Panc1 (cell line): Measurements from ENCODE around the gene DCHS2. TPM values are rescaled to one million over a fixed set of nuclear protein-coding genes. Genes with fewer than 3 reads are reported as not detected.

Source experiments
- ATAC-seq: fragments of 200-7000 bp; cut with Tn5 transposase; 2 replicates; pipeline ENCODE4 v1.9.1; 2020; ENCODE audit warnings: mild to moderate bottlenecking, moderate library complexity
- BruUV-seq: library from RNA; stranded (reverse); fragments of 400-500 nt; replicated peaks from 2 replicates; lab custom pipeline; 2021; lab: Mats Ljungman, UMichigan
- CTCF ChIA-PET: fragments of 300-600 bp; sonication (Branson Sonifier 250); formaldehyde crosslinking; loops from one replicate; lab custom pipeline; 2022; ENCODE audit warnings: antibody characterized with exemption; lab: Charles Lee
- POLR2A ChIA-PET: fragments of 300-600 bp; sonication (Branson Sonifier 250); formaldehyde crosslinking; loops from one replicate; lab custom pipeline; 2022; ENCODE audit warnings: antibody characterized with exemption; lab: Charles Lee
- DNase-seq: peaks from one replicate; pipeline ENCODE4 v3.0.0-alpha.2; 2010; ENCODE audit warnings: low read depth, low spot score
- H3K27ac ChIP-seq: 2 replicates; pipeline ENCODE4 v1.5.1; 2011; ENCODE audit warnings: mild to moderate bottlenecking, low read length, inconsistent platforms
- H3K27me3 ChIP-seq: fragments of 200-500 bp; sonication (Bioruptor generic); 2 replicates; pipeline ENCODE4 v1.6.0; 2014; ENCODE audit warnings: low read length, inconsistent platforms; ENCODE audit not compliant: control insufficient read depth, insufficient read depth
- H3K36me3 ChIP-seq: fragments of 200-500 bp; sonication (Bioruptor generic); 2 replicates; pipeline ENCODE4 v1.5.1; 2014; ENCODE audit warnings: inconsistent platforms, mild to moderate bottlenecking, low read length, moderate library complexity; ENCODE audit not compliant: control insufficient read depth, insufficient read depth
- H3K4me1 ChIP-seq: 2 replicates; pipeline ENCODE4 v1.5.1; 2011; ENCODE audit warnings: inconsistent platforms, mild to moderate bottlenecking, low read length, moderate library complexity; ENCODE audit not compliant: control insufficient read depth, insufficient read depth
- H3K4me3 ChIP-seq, 2 experiments: 2 replicates each; pipeline ENCODE4 v1.5.1; 2011 to 2012; ENCODE audit warnings: low read depth in 2 of 2, low read length in 2 of 2, mild to moderate bottlenecking in 2 of 2, inconsistent platforms in 1 of 2, moderate library complexity in 1 of 2
- H3K9me3 ChIP-seq: fragments of 200-500 bp; sonication (Bioruptor generic); 2 replicates; pipeline ENCODE4 v1.5.1; 2014; ENCODE audit warnings: low read depth, mild to moderate bottlenecking, inconsistent platforms, low read length, moderate library complexity; ENCODE audit not compliant: control insufficient read depth, insufficient read depth
- POLR2AphosphoS5 ChIP-seq: IDR thresholded peaks from 2 replicates; pipeline ENCODE4 v1.6.1; 2012; ENCODE audit warnings: mild to moderate bottlenecking, low read depth, low read length, moderate library complexity
- SIN3A ChIP-seq: IDR thresholded peaks from 2 replicates; pipeline ENCODE4 v1.6.1; 2012; ENCODE audit warnings: low read depth, mild to moderate bottlenecking, low read length, moderate library complexity, borderline replicate concordance; ENCODE audit not compliant: insufficient read depth
- TCF7L2 ChIP-seq: IDR thresholded peaks from 2 replicates; pipeline ENCODE4 v1.6.1; 2011; ENCODE audit warnings: mild to moderate bottlenecking, low read depth, low read length, inconsistent platforms
- in situ Hi-C: cut with HindIII; loops from 2 replicates; pipeline ENCODE4 v1.10.0; 2016; ENCODE audit warnings: low sequenced_read_pairs, low pct_unique_long_range_greater_than_20kb
- intact Hi-C: fragments of 100-400 bp; cut with micrococcal nuclease; formaldehyde crosslinking; loops from one replicate; pipeline ENCODE4 v1.10.0; 2022; ENCODE audit not compliant: unreplicated experiment
- total RNA-seq: library from RNA; stranded (reverse); gene quantifications from one replicate; pipeline ENCODE4 v1.2.1, GENCODE V29; 2021; ENCODE audit not compliant: unreplicated experiment
- TF ChIP-seq, protein P1 (sequence below): fragments of 450-650 bp; IDR thresholded peaks from 2 replicates; pipeline ENCODE4 v1.5.1; 2017; ENCODE audit warnings: mild to moderate bottlenecking
- TF ChIP-seq, protein P2 (sequence below), 2 experiments: IDR thresholded peaks; 2 replicates each; pipeline ENCODE4 v1.6.1; 2011 to 2012; ENCODE audit warnings: low read depth in 2 of 2, control low read depth in 1 of 2, low read length in 1 of 2, mild to moderate bottlenecking in 1 of 2, moderate library complexity in 1 of 2; ENCODE audit not compliant: insufficient read depth in 1 of 2

Gene DCHS2
- total RNA-seq, 1 experiment from 2014 or later = not detected

DNA sequence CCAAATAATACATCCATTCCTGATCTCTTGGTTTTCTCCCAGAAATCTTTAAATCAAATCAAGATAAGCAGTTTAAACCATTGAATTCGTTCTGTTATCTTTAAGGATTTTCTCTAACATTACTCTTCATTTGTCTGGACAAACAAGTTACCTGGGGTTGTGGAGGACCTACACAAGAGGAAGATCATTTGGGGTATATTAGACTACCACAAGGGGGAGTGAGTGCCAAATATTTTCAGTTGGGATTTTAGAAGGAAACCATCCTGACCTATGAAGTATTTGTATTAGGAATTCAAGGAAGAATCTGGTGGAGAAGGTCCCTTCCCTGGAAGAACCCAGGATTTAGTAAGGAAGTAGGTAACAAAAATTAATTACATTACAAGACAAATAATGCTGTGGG, 12.0 kb upstream of the DCHS2 start:
- Histone ChIP-seq H3K4me3 (no peak overlapping the region), H3K27ac (no peak overlapping the region), H3K36me3 (no peaks in the 10 kb centered on the region), H3K4me1 (no peaks in the 10 kb centered on the region), H3K9me3 (no peaks in the 10 kb centered on the region), H3K27me3 (peaks cover 2% of the 10 kb centered on the region; the same call in 1 of the 2 replicates)
- no TSS peak for BruUV-seq
- TF ChIP-seq, protein P1, sequence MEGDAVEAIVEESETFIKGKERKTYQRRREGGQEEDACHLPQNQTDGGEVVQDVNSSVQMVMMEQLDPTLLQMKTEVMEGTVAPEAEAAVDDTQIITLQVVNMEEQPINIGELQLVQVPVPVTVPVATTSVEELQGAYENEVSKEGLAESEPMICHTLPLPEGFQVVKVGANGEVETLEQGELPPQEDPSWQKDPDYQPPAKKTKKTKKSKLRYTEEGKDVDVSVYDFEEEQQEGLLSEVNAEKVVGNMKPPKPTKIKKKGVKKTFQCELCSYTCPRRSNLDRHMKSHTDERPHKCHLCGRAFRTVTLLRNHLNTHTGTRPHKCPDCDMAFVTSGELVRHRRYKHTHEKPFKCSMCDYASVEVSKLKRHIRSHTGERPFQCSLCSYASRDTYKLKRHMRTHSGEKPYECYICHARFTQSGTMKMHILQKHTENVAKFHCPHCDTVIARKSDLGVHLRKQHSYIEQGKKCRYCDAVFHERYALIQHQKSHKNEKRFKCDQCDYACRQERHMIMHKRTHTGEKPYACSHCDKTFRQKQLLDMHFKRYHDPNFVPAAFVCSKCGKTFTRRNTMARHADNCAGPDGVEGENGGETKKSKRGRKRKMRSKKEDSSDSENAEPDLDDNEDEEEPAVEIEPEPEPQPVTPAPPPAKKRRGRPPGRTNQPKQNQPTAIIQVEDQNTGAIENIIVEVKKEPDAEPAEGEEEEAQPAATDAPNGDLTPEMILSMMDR = peak; percentile 54; the same call in 1 of the 2 replicates
- no peak for TF ChIP-seq SIN3A
- no peak for ATAC-seq
- peak; percentile 13 for DNase-seq
- in situ Hi-C loops = no loop called here
- intact Hi-C loops = loop anchor here (10.0 kb wide), 1 partner anchor 179 kb away; no protein-coding TSS in a partner anchor
- POLR2A ChIA-PET = no interaction called here
- CTCF ChIA-PET = no interaction called here

DNA sequence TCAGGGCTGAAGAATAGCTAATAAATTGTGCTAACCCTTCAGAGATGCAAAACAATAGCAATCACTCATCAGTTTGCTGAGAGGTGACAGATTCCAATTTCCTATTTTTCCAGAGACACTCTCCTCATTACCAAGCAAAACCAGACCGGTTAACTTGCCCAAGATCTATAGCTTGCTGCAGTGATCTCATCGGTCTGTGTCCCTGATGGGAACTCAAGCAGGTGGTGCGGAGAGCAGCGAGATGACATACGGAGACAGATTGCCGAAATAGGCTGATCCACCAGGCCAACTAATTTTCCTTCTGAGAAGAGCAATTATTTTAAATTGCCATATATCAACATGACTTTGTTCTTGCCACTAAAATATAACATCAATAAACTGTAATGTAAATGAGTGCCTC, 10.5 kb upstream of the DCHS2 start:
- ATAC-seq = no peak
- H3K4me3 ChIP-seq = no peak overlapping the region
- BruUV-seq = no TSS peak
- TF ChIP-seq, protein P1 = no peak
- no peak for TF ChIP-seq POLR2AphosphoS5
- TF ChIP-seq TCF7L2 = no peak
- no peak for TF ChIP-seq SIN3A
- TF ChIP-seq, protein P2, sequence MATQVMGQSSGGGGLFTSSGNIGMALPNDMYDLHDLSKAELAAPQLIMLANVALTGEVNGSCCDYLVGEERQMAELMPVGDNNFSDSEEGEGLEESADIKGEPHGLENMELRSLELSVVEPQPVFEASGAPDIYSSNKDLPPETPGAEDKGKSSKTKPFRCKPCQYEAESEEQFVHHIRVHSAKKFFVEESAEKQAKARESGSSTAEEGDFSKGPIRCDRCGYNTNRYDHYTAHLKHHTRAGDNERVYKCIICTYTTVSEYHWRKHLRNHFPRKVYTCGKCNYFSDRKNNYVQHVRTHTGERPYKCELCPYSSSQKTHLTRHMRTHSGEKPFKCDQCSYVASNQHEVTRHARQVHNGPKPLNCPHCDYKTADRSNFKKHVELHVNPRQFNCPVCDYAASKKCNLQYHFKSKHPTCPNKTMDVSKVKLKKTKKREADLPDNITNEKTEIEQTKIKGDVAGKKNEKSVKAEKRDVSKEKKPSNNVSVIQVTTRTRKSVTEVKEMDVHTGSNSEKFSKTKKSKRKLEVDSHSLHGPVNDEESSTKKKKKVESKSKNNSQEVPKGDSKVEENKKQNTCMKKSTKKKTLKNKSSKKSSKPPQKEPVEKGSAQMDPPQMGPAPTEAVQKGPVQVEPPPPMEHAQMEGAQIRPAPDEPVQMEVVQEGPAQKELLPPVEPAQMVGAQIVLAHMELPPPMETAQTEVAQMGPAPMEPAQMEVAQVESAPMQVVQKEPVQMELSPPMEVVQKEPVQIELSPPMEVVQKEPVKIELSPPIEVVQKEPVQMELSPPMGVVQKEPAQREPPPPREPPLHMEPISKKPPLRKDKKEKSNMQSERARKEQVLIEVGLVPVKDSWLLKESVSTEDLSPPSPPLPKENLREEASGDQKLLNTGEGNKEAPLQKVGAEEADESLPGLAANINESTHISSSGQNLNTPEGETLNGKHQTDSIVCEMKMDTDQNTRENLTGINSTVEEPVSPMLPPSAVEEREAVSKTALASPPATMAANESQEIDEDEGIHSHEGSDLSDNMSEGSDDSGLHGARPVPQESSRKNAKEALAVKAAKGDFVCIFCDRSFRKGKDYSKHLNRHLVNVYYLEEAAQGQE (IDR thresholded peaks at IDR 0.05; ENCODE audit: insufficient read depth in 1 of 2, low read depth in 2 of 2, low read length in 1 of 2) = no peak
- intact Hi-C loops (loop anchor here (10.0 kb wide), 1 partner anchor 177 kb away; no protein-coding TSS in a partner anchor), in situ Hi-C loops (no loop called here)
- peaks cover 2% of the 10 kb centered on the region; the same call in 1 of the 2 replicates for H3K27me3 ChIP-seq
- no peaks in the 10 kb centered on the region for H3K9me3 ChIP-seq
- no peaks in the 10 kb centered on the region for H3K36me3 ChIP-seq
- POLR2A ChIA-PET = no interaction called here
- no peak overlapping the region for H3K27ac ChIP-seq
- CTCF ChIA-PET = no interaction called here
- H3K4me1 ChIP-seq = no peaks in the 10 kb centered on the region
- DNase-seq = no peak
